Endothelial cell of umbilical vein (primary cell): ENCODE results near the gene C1QL4. TPM values are rescaled to one million over a fixed set of nuclear protein-coding genes. Genes with fewer than 3 reads are reported as not detected.

Experiments used
- BruUV-seq: library from RNA; stranded (reverse); fragments of 400-500 nt; replicated peaks from 2 replicates; lab custom pipeline; 2021; lab: Mats Ljungman, UMichigan
- CTCF ChIA-PET: fragments of 300-600, 350-600 bp; sonication (Branson Sonifier 250); formaldehyde crosslinking; loops from one replicate; lab custom pipeline; 2021; ENCODE audit warnings: antibody characterized with exemption, inconsistent platforms; lab: Charles Lee
- POLR2A ChIA-PET: fragments of 300-600, 350-600 bp; sonication (Branson Sonifier 250); formaldehyde crosslinking; loops from one replicate; lab custom pipeline; 2021; ENCODE audit warnings: antibody characterized with exemption, inconsistent platforms; lab: Charles Lee
- DNase-seq: peaks from one replicate; pipeline ENCODE4 v3.0.0-alpha.2; 2011; ENCODE audit warnings: low read depth, low spot score
- FAIRE-seq: peaks from 2 replicates; lab custom pipeline; 2011; peaks lifted over from hg19 to GRCh38; lab: Jason Lieb, UNC
- H2AFZ ChIP-seq: 2 replicates; pipeline ENCODE4 v1.6.0; 2012; ENCODE audit warnings: low read depth, low read length, control low read depth, inconsistent platforms
- H3K27ac ChIP-seq: 2 replicates; pipeline ENCODE4 v1.5.1; 2011; ENCODE audit warnings: low read depth, mild to moderate bottlenecking, control low read depth, low read length, moderate library complexity; ENCODE audit not compliant: insufficient read depth
- H3K27me3 ChIP-seq, 2 experiments: 2 replicates each; pipeline versions ENCODE4 v1.6.0 to v1.6.1; 2011; ENCODE audit warnings: low read length in 2 of 2, mixed read lengths in 1 of 2; ENCODE audit not compliant: control insufficient read depth in 2 of 2, insufficient read depth in 2 of 2
- H3K36me3 ChIP-seq, 2 experiments: 2 replicates in 1 of 2; 3 replicates in 1 of 2; pipeline ENCODE4 v1.5.1; 2011; ENCODE audit warnings: low read length in 2 of 2, mild to moderate bottlenecking in 1 of 2, moderate library complexity in 1 of 2; ENCODE audit not compliant: control insufficient read depth in 2 of 2, insufficient read depth in 2 of 2; ENCODE audit errors: extremely low read depth in 1 of 2
- H3K4me1 ChIP-seq: 3 replicates; pipeline ENCODE4 v1.5.1; 2011; ENCODE audit warnings: mild to moderate bottlenecking, low read length; ENCODE audit not compliant: control insufficient read depth, insufficient read depth; ENCODE audit errors: extremely low read depth
- H3K4me2 ChIP-seq: 2 replicates; pipeline ENCODE4 v1.6.1; 2011; ENCODE audit warnings: low read length, control low read depth, mixed read lengths; ENCODE audit not compliant: insufficient read depth
- H3K4me3 ChIP-seq, 3 experiments: fragments of 200-600 bp in 1 of 3; sonication (generic), shearing (Covaris generic) in 1 of 3; replicated peaks in 1 of 3; 2 replicates each; pipeline ENCODE4 v1.5.1; 2011 to 2016; ENCODE audit warnings: control low read depth in 3 of 3, low read length in 3 of 3, mild to moderate bottlenecking in 2 of 3, inconsistent platforms in 1 of 3, low read depth in 1 of 3, moderate library complexity in 1 of 3; ENCODE audit not compliant: insufficient read depth in 1 of 3
- H3K79me2 ChIP-seq: 2 replicates; pipeline ENCODE4 v1.6.0; 2012; ENCODE audit warnings: low read length, inconsistent platforms; ENCODE audit not compliant: control insufficient read depth, insufficient read depth
- H3K9ac ChIP-seq: replicated peaks from 2 replicates; pipeline ENCODE3; 2011; ENCODE audit warnings: low read length, control low read depth; ENCODE audit not compliant: insufficient read depth; ENCODE audit errors: extremely low read depth
- H3K9me1 ChIP-seq: replicated peaks from 3 replicates; pipeline ENCODE4 v1.6.0; 2011; ENCODE audit warnings: mild to moderate bottlenecking, low read length; ENCODE audit not compliant: control insufficient read depth, insufficient read depth; ENCODE audit errors: extremely low read depth
- H3K9me3 ChIP-seq: replicated peaks from 2 replicates; pipeline ENCODE4 v1.5.1; 2012; ENCODE audit warnings: low read length, inconsistent platforms; ENCODE audit not compliant: control insufficient read depth, insufficient read depth
- H4K20me1 ChIP-seq: replicated peaks from 2 replicates; pipeline ENCODE3; 2011; ENCODE audit warnings: mild to moderate bottlenecking, low read length; ENCODE audit not compliant: control insufficient read depth, insufficient read depth; ENCODE audit errors: extremely low read depth
- CTCF ChIP-seq, 2 donors: IDR thresholded peaks; 1 replicate in 1 of 2; 2 replicates in 1 of 2; pipeline ENCODE4 v1.5.1; 2011; ENCODE audit warnings: low read length in 2 of 2, mild to moderate bottlenecking in 2 of 2, moderate library complexity in 2 of 2, control low read depth in 1 of 2, inconsistent platforms in 1 of 2, low read depth in 1 of 2; ENCODE audit not compliant: insufficient read depth in 1 of 2; ENCODE audit errors: extremely low read depth in 1 of 2
- EZH2 ChIP-seq: IDR thresholded peaks from 2 replicates; pipeline ENCODE4 v1.6.1; 2012; ENCODE audit warnings: borderline replicate concordance, low read depth, mild to moderate bottlenecking, moderate library complexity, low read length, inconsistent platforms; ENCODE audit not compliant: severe bottlenecking
- FOS ChIP-seq: IDR thresholded peaks from 2 replicates; pipeline ENCODE4 v1.6.1; 2011; ENCODE audit warnings: mild to moderate bottlenecking, low read length, moderate library complexity, borderline replicate concordance; ENCODE audit not compliant: insufficient read depth
- GATA2 ChIP-seq: IDR thresholded peaks from 2 replicates; pipeline ENCODE4 v1.7.0; 2011; ENCODE audit warnings: low read depth, mild to moderate bottlenecking, moderate library complexity, mixed read lengths, low read length; ENCODE audit not compliant: insufficient read length, insufficient read depth
- JUN ChIP-seq: IDR thresholded peaks from 2 replicates; pipeline ENCODE4 v1.6.1; 2011; ENCODE audit warnings: borderline replicate concordance, low read depth; ENCODE audit not compliant: insufficient read length, insufficient read depth
- MYC ChIP-seq: IDR thresholded peaks from one replicate; pipeline ENCODE4 v1.6.1; 2011; ENCODE audit warnings: mild to moderate bottlenecking, low read depth, low read length
- POLR2A ChIP-seq: IDR thresholded peaks from 2 replicates; pipeline ENCODE4 v1.6.1; 2012; ENCODE audit warnings: low read depth, mild to moderate bottlenecking, control low read depth, low read length
- POLR2AphosphoS5 ChIP-seq: IDR thresholded peaks from 2 replicates; pipeline ENCODE4 v1.6.1; 2012; ENCODE audit warnings: low read depth, mild to moderate bottlenecking, control low read depth, low read length, moderate library complexity; ENCODE audit not compliant: insufficient read depth
- dilution Hi-C: fragments of 300-500 bp; cut with MboI; formaldehyde crosslinking; loops from one replicate; pipeline ENCODE4 v1.15.0; 2019; ENCODE audit warnings: low sequenced_read_pairs; ENCODE audit not compliant: extremely low pct_ligation_motif_present
- intact Hi-C: fragments of 100-400 bp; cut with micrococcal nuclease; formaldehyde crosslinking; loops from one replicate; pipeline ENCODE4 v1.10.0; 2022
- polyA plus RNA-seq, 4 experiments: library from polyadenylated mRNA; depleted of rRNA in 3 of 4; stranded (reverse) in 3 of 4; unstranded in 1 of 4; fragments of >200 nt; gene quantifications; 2 replicates each; pipeline versions ENCODE4 v1.2.1 to v1.2.3, GENCODE V29; 2011 to 2012; ENCODE audit warnings: missing spikeins in 1 of 4
- total RNA-seq: library from RNA; stranded (reverse); gene quantifications from 2 replicates; pipeline ENCODE4 v1.2.3, GENCODE V29; 2021
- TF ChIP-seq, protein P1 (sequence below): IDR thresholded peaks from 2 replicates; pipeline ENCODE4 v1.6.1; 2011; ENCODE audit not compliant: insufficient read depth, insufficient read length

Gene C1QL4
- total and polyA plus RNA-seq, 2 donors (not counting 3 experiments of a cell fraction or from before 2014, with no cell fraction given) = not detected

DNA sequence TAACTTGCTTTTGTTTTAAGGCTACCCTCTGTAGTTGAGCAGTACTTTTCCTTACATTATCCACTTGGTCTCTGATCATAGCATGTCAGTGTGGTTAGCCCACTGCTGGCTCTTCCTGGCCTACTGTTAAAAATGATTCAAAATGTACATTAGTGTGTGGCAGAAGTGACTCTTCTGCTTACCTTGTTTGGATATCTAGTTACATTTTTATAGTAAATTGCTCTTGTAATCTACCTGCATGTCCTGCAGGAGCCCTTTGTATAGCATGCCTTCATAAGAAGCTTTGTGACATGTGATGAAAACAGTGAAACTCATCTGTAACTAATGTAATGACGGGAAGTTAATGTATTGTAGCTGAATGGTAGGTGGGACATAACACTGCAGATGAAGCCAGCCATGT lies 38.4 kb upstream of the C1QL4 start:
- Histone ChIP-seq H3K4me3 (no peak overlapping the region), H2AFZ (no peak overlapping the region), H4K20me1 (peaks cover 3% of the 10 kb centered on the region), H3K9me3 (no peaks in the 10 kb centered on the region), H3K9ac (no peak overlapping the region), H3K4me2 (no peak overlapping the region), H3K4me1 (no peaks in the 10 kb centered on the region), H3K27me3 (no peaks in the 10 kb centered on the region), H3K36me3 (no peaks in the 10 kb centered on the region), H3K79me2 (peaks cover 96% of the 10 kb centered on the region), H3K27ac (no peak overlapping the region), H3K9me1 (no peaks in the 10 kb centered on the region)
- ChIA-PET CTCF (interaction anchor here (1.0 to 6.6 kb wide), 3 partner anchors 8 to 139 kb away, joined by 3 to 38 read pairs (median 5); partner anchors contain the start of gene SPATS2), POLR2A (interaction anchor here (1.4 kb wide), 1 partner anchor 9 kb away, joined by 5 read pairs; no protein-coding TSS in a partner anchor)
- no peak for FAIRE-seq
- dilution Hi-C loops (no loop called here), intact Hi-C loops (no loop called here)
- no peak for TF ChIP-seq POLR2AphosphoS5
- TF ChIP-seq MYC = no peak
- no peak for TF ChIP-seq GATA2
- TF ChIP-seq JUN = no peak
- no peak for TF ChIP-seq FOS
- TF ChIP-seq, protein P1, sequence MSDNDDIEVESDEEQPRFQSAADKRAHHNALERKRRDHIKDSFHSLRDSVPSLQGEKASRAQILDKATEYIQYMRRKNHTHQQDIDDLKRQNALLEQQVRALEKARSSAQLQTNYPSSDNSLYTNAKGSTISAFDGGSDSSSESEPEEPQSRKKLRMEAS = no peak
- TF ChIP-seq CTCF (IDR thresholded peaks at IDR 0.05; ENCODE audit: extremely low read depth in 1 of 2, insufficient read depth in 1 of 2, low read depth in 1 of 2, low read length in 2 of 2) = no peak
- no peak for TF ChIP-seq POLR2A
- no peak for TF ChIP-seq EZH2
- no TSS peak for BruUV-seq
- DNase-seq = no peak
